ENCODE results near the gene JAML.

Gene JAML

DNA sequence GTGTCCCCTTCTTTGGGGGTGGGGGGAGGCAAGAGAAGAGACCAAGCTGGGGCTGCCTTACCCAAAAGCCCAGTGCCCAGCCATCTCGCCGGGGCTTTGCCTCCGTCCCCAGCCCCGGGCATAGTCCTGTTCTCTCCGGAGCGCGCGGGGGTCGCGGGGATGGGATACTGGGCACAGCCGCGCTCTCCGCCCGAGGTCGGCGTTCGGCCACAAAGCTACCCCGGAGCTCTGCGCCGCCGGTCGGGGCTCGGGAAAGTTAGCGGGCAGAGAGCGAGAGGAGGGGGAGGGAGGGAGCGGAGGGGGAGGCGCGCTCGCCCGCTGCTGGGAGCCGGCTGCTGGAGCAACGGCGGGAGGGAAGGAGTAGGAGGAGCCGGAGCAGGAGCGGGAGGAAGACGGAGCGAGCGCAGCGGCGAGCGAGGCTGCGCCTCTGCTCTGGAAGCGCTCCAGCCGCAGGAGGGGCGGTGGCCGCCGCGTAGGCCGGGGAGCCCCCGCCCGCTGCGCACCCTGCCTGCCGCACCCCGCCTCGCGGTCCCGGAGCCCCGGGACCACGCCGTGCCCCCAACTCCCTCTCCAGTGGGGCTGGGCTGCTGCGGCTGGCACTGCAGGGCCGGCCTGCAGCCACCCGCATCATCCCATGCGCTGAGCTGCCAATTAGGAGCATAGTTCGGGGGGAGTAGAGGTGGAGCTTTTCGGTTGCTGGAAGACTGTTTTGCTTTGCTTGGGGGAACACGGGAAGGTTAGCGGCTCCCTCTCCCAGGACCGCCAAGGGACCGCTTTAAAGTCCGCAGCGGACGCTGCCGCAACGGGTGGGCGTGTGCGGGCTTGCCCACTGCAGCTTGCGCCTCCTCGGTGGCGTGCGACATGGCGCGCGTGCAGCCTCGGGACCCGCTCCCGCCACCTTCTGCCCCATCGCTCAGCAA is 72.0 kb downstream of the JAML start, which contains the start of gene SCN4B:
Gene SCN4B (minus strand): TSS at position 272 of the 920 bp plus-strand sequence. CDS start 150 bp downstream, at position 122.
- H3K36me3 ChIP-seq = no peaks in the 10 kb centered on the region
- TF ChIP-seq Cebpa-rat (IDR thresholded peaks at IDR 0.05) = no peak
- peaks cover 0 to 29% (median 6%) of the 10 kb centered on the region in 11 experiments; a peak in 10 of 22 replicates for H4K20me1 ChIP-seq
- peak within 1 kb of the TSS in 9 of 11 experiments; percentile 18 to 51 (median 27); a peak in 6 of 22 replicates for H3K9ac ChIP-seq
- H3K4me3 ChIP-seq = peak within 1 kb of the TSS; percentile 51 to 74 (median 62)
- peak within 1 kb of the TSS; percentile 93 to 99 (median 98) for H3K4me2 ChIP-seq
- H3K9me3 ChIP-seq (replicated peaks in 1 of 11) = no peaks in the 10 kb centered on the region
- H3K27ac ChIP-seq = no peak within 1 kb of the TSS
- H3K27me3 ChIP-seq = peaks cover 95 to 100% (median 100%) of the 10 kb centered on the region in 11 experiments
- H3K4me1 ChIP-seq = peaks cover 11 to 23% (median 15%) of the 10 kb centered on the region in 10 experiments

GRCh38 chr11:118152020-118152551 is 72.7 kb downstream of the JAML start:
- H3K4me1 ChIP-seq = peaks cover 12 to 29% (median 17%) of the 10 kb centered on the region in 10 experiments
- peaks cover 0 to 29% (median 6%) of the 10 kb centered on the region in 11 experiments; a peak in 10 of 22 replicates for H4K20me1 ChIP-seq
- no peak for TF ChIP-seq Cebpa-rat (IDR thresholded peaks at IDR 0.05)
- H3K27me3 ChIP-seq = peaks cover 87 to 100% (median 100%) of the 10 kb centered on the region in 11 experiments
- peak overlapping the region in 9 of 10 experiments; percentile 51 to 74 (median 62); a peak in 17 of 20 replicates for H3K4me3 ChIP-seq
- H3K9me3 ChIP-seq (replicated peaks in 1 of 11) = no peaks in the 10 kb centered on the region
- H3K9ac ChIP-seq = no peak overlapping the region
- H3K4me2 ChIP-seq = peak overlapping the region; percentile 93 to 99 (median 98)
- no peak overlapping the region for H3K27ac ChIP-seq
- H3K36me3 ChIP-seq = no peaks in the 10 kb centered on the region

DNA sequence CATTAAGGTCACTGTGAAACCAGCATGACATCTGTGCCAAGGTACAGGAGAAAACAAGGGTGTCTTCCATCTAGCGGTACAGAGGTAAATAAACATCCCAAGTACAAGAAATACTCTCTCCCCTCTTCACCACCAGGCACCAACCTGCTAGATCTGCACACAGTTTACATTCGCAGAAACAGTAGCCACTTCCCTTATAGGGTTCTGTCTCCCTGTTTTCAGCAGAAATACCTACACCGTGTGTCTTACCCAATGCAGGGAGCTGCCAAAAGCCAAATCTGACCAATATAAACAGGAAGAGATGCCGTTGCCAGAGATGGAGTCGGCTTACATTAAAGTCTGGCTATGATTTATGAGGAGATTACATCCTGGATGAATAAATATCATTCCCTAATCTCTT is 73.4 kb downstream of the JAML start:
- Histone ChIP-seq H3K4me1 (peaks cover 12 to 29% (median 17%) of the 10 kb centered on the region in 10 experiments), H3K27ac (no peak overlapping the region), H3K9ac (no peak overlapping the region), H3K4me2 (no peak overlapping the region), H3K4me3 (no peak overlapping the region), H3K27me3 (peaks cover 81 to 100% (median 100%) of the 10 kb centered on the region in 11 experiments), H3K36me3 (no peaks in the 10 kb centered on the region), H4K20me1 (peaks cover 0 to 26% (median 6%) of the 10 kb centered on the region in 11 experiments; a peak in 9 of 22 replicates), H3K9me3 (replicated peaks in 1 of 11) (no peaks in the 10 kb centered on the region)
- no peak for TF ChIP-seq Cebpa-rat (IDR thresholded peaks at IDR 0.05)

- TF ChIP-seq Cebpa-rat (IDR thresholded peaks at IDR 0.05) = no peak
Observed at GRCh38 chr11:118149493-118149892, 75.3 kb downstream of the JAML start.

DNA sequence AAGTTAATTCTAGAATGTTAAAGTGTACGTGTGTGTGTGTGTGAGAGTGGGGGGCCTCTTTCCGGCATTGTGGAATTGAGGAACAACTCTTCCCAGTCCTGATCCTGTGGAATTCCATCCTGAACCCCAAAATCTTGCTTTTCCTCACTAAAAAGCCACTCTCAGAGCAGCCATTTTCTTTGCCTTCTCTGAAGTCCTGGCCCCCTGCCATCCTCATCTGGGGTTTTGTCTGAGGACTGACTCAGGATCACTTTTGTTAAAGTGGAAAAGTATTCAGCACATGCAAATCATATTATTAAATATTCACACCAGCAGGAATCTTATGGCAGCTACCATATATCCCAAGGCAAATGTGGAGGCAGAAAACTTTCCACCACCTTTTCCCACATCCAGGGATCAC is 76.0 kb downstream of the JAML start:
- no peak for TF ChIP-seq Cebpa-rat (IDR thresholded peaks at IDR 0.05)
- Histone ChIP-seq H3K4me2 (no peak overlapping the region), H3K9ac (no peak overlapping the region), H3K27ac (no peak overlapping the region), H3K4me3 (no peak overlapping the region), H3K4me1 (peaks cover 12 to 35% (median 17%) of the 10 kb centered on the region in 10 experiments), H3K9me3 (replicated peaks in 1 of 11) (no peaks in the 10 kb centered on the region), H4K20me1 (peaks cover 0 to 20% (median 3%) of the 10 kb centered on the region in 11 experiments; a peak in 7 of 22 replicates), H3K36me3 (no peaks in the 10 kb centered on the region), H3K27me3 (peaks cover 55 to 100% (median 99%) of the 10 kb centered on the region in 11 experiments)

More at GRCh38 chr11:118149493-118149892, 75.3 kb downstream of the JAML start:
- H3K27me3 ChIP-seq = peaks cover 62 to 100% (median 99%) of the 10 kb centered on the region in 11 experiments
- H3K27ac ChIP-seq = no peak overlapping the region
- no peak overlapping the region for H3K9ac ChIP-seq
- H3K4me2 ChIP-seq = no peak overlapping the region
- H3K4me1 ChIP-seq = peaks cover 12 to 29% (median 17%) of the 10 kb centered on the region in 10 experiments
- H3K9me3 ChIP-seq (replicated peaks in 1 of 11) = no peaks in the 10 kb centered on the region
- peaks cover 0 to 26% (median 6%) of the 10 kb centered on the region in 11 experiments; a peak in 7 of 22 replicates for H4K20me1 ChIP-seq
- H3K36me3 ChIP-seq = no peaks in the 10 kb centered on the region
- H3K4me3 ChIP-seq = no peak overlapping the region

DNA sequence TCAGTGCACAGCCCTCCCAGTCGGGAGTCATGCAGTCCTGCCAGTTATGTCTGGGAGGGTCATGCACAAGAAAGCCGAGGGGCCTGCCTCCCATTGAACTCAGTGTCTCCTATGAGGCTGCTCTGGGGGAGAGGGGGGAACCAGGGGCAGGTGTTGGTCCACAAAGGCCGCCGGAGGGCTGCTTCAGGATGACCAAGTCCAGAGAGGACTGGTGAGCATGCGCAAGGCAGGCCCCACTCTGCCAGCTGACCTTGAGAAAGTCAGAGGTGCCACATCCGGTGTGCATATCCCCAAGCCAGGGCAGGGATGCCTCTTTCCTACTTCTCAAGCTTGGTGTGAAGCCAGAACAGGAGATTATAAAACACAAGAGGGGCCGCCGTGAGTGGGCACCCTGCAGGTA is 76.6 kb downstream of the JAML start:
- Histone ChIP-seq H4K20me1 (peaks cover 0 to 16% (median 0%) of the 10 kb centered on the region in 11 experiments; a peak in 7 of 22 replicates), H3K9me3 (replicated peaks in 1 of 11) (no peaks in the 10 kb centered on the region), H3K4me3 (no peak overlapping the region), H3K27ac (no peak overlapping the region), H3K9ac (no peak overlapping the region), H3K4me1 (peaks cover 13 to 41% (median 17%) of the 10 kb centered on the region in 10 experiments), H3K36me3 (no peaks in the 10 kb centered on the region), H3K27me3 (peaks cover 49 to 100% (median 96%) of the 10 kb centered on the region in 11 experiments), H3K4me2 (peak overlapping the region in 5 of 11 experiments; percentile 38 to 69 (median 49); a peak in 8 of 22 replicates)
- TF ChIP-seq Cebpa-rat (IDR thresholded peaks at IDR 0.05) = no peak

GRCh38 chr11:118147502-118147901 is 77.3 kb downstream of the JAML start:
- H3K9ac ChIP-seq = no peak overlapping the region
- H3K36me3 ChIP-seq = no peaks in the 10 kb centered on the region
- peaks cover 6 to 41% (median 20%) of the 10 kb centered on the region in 10 experiments; a peak in 19 of 20 replicates for H3K4me1 ChIP-seq
- peaks cover 0 to 11% (median 0%) of the 10 kb centered on the region in 11 experiments; a peak in 7 of 22 replicates for H4K20me1 ChIP-seq
- no peak overlapping the region for H3K4me3 ChIP-seq
- no peak overlapping the region for H3K27ac ChIP-seq
- H3K4me2 ChIP-seq = peak overlapping the region in 5 of 11 experiments; percentile 38 to 69 (median 49); a peak in 9 of 22 replicates
- H3K27me3 ChIP-seq = peaks cover 42 to 100% (median 89%) of the 10 kb centered on the region in 11 experiments
- no peaks in the 10 kb centered on the region for H3K9me3 ChIP-seq (replicated peaks in 1 of 11)
- no peak for TF ChIP-seq Cebpa-rat (IDR thresholded peaks at IDR 0.05)

DNA sequence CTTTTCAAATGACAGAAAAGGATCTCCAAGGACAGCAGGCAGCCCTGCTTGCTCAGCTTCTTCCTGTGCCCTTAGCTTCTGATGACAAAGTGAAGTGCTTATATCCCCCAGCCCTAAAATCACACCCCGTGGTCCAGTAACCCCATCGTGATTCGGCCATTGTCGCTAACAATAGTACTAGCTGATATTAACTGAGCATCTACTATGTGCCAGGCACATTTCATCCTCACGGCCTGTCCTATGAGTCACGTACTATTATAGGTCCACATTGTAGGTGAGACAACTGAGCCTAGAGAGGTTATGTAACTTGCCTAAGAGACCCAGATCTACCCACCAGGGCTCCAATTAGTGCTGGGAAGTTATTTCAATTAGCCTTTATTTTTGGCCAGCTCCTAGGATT is 78.3 kb downstream of the JAML start:
- H3K36me3 ChIP-seq = no peaks in the 10 kb centered on the region
- H3K27ac ChIP-seq = no peak overlapping the region
- no peak overlapping the region for H3K9ac ChIP-seq
- H4K20me1 ChIP-seq = peaks cover 0 to 6% (median 0%) of the 10 kb centered on the region in 11 experiments; a peak in 3 of 22 replicates
- H3K4me2 ChIP-seq = no peak overlapping the region; a peak in 1 of 22 replicates
- H3K4me1 ChIP-seq = peaks cover 0 to 44% (median 24%) of the 10 kb centered on the region in 10 experiments; a peak in 16 of 20 replicates
- no peaks in the 10 kb centered on the region for H3K9me3 ChIP-seq (replicated peaks in 1 of 11)
- H3K27me3 ChIP-seq = peaks cover 32 to 94% (median 81%) of the 10 kb centered on the region in 11 experiments
- no peak overlapping the region for H3K4me3 ChIP-seq
- no peak for TF ChIP-seq Cebpa-rat (IDR thresholded peaks at IDR 0.05)
